ENCODE results near the gene SSNA1. TPM values are rescaled to one million over a fixed set of nuclear protein-coding genes. Genes with fewer than 3 reads are reported as not detected.

Gene SSNA1
- total and polyA plus RNA-seq, 12 donors: 13.2 to 138 (median 70.3) TPM

DNA sequence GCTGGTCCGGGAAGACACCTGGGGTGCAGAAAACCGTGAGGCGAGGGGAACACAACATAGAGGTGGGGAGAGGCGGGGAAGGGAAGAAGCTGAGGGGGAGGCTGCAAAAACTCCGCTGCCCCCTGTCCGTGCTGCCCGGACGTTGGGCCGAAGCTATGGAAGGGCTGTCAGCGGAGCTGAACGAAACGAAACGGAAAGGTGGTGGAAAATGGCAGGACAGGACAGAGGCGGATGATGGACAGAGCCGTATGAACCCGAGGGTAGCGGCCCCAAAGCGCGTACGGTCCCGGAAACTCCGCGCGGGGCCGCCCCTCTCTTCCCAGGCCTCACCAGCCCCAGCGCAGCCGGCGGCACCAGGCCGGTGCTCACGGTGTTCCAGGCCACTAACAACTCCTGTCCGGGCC is 388 bp upstream of the SSNA1 start:
- TF ChIP-seq CTCF (IDR thresholded peaks at IDR 0.05) (no peak), POLR2A (IDR thresholded peaks at IDR 0.05) (no peak)
- intact Hi-C loops (cut with DNase I): no loop called here
- no peak for DNase-seq
- H3K27ac ChIP-seq: peak overlapping the region; percentile 74 to 98 (median 91)
- WGBS, 4 donors: 0 to 1% (median 0%) methylated on average over 13 to 31 of the region's 31 CpGs
- H3K27me3 ChIP-seq: no peaks in the 10 kb centered on the region
- H3K9me3 ChIP-seq (replicated peaks in 1 of 3): no peaks in the 10 kb centered on the region
- peaks cover 0 to 49% of the 10 kb centered on the region in 2 donors for H3K36me3 ChIP-seq (replicated peaks in 1 of 2)
- H3K4me3 ChIP-seq: peak overlapping the region; percentile 62 to 82 (median 76)
- peaks cover 20 to 32% of the 10 kb centered on the region in 2 donors for H3K4me1 ChIP-seq (replicated peaks in 1 of 2)

DNA sequence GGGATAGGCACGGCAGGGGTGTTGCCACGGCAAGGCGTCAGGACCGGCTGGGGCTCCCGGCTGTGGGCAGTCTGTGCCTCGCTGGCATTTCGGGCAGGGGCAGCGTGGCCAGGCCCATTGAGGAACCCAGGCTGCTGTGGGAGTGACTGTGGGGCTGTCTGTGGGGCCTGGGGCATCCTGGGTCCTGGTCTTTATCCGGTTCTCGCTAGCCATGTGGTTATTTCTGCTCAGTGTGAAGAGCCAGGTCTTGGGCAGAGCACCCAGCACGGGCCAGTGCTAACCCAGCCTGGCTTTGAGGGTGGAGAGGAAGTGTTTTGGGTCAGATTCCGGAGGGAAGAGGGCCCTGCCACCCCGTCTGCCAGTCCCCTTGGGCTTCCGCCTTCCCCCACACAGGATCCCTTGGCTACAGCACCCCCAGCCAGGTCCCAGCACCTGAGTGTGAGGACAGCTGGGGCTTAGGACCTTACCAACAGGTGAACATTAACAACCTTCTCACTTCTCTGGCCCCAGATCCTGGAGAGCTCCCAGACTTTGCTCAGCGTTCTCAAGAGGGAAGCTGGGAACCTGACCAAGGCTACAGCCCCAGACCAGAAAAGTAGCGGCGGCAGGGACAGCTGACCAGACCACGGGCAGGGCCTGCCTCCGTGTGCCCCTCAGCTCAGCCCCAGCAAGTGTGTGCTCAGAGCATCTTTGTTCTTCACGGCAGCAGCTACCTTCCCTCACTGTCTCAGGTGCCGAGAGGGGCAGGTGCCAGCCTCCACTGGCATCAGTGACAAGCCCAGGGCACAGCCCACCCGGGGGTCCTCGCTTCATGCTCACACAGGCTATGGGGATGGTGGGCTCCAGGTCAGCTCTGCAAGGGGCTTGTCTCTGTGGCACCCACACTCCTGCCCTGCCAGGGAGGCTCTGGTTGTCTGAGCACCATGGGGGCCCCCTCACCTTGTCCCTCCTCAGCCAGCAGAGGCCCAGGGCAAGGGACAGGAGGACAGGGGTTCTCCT is 1.1 kb downstream of the SSNA1 start:
- H3K27me3 ChIP-seq: no peaks in the 10 kb centered on the region
- H3K9me3 ChIP-seq (replicated peaks in 1 of 3): no peaks in the 10 kb centered on the region
- peaks cover 0 to 40% of the 10 kb centered on the region in 2 donors for H3K36me3 ChIP-seq (replicated peaks in 1 of 2)
- peak overlapping the region; percentile 74 to 98 (median 91) for H3K27ac ChIP-seq
- intact Hi-C loops (cut with DNase I): no loop called here
- H3K4me3 ChIP-seq: peak overlapping the region in 3 of 4 donors; percentile 62 to 82 (median 70)
- no peak for DNase-seq
- 20 to 44% (median 26%) methylated on average over 8 to 23 of the region's 23 CpGs for WGBS, 4 donors
- no peak for TF ChIP-seq CTCF (IDR thresholded peaks at IDR 0.05)
- TF ChIP-seq POLR2A (IDR thresholded peaks at IDR 0.05): no peak
- peaks cover 20 to 32% of the 10 kb centered on the region in 2 donors for H3K4me1 ChIP-seq (replicated peaks in 1 of 2)

DNA sequence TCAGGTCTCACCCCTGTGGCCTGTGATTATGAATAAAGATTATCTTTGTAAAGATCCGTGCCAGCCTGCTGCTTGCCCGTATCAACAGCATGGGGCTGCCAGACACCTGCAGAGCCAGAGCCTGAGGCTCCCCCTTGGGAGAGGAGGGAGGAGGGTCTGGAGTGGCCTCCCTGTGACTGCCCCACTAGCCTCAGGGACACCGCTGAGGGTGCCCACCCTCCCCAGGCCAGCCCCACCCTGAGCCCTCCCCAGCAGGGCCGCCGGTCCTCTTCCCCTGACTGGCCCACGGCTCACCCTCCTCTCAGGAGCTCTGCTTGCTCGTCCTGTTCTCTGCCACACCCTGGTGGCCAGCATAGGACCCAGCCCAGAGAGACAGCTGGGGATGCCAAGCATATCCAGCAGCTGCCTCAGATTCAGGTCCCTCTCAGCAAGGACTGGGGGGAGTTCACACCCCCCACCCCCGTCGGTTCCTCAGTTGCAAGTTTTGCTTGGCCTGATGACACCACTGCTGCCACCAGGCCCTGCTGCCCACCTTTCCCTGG is 1.9 kb downstream of the SSNA1 start:
- intact Hi-C loops (cut with DNase I): no loop called here
- H3K27ac ChIP-seq: peak overlapping the region in 3 of 5 donors; percentile 27 to 96 (median 90)
- H3K9me3 ChIP-seq (replicated peaks in 1 of 3): no peaks in the 10 kb centered on the region
- H3K4me1 ChIP-seq (replicated peaks in 1 of 2): peaks cover 20 to 32% of the 10 kb centered on the region in 2 donors
- no peak overlapping the region for H3K4me3 ChIP-seq
- 63 to 90% (median 74%) methylated on average over 3 to 9 of the region's 9 CpGs for WGBS, 4 donors
- TF ChIP-seq CTCF (IDR thresholded peaks at IDR 0.05): no peak
- TF ChIP-seq POLR2A (IDR thresholded peaks at IDR 0.05): no peak
- no peaks in the 10 kb centered on the region for H3K27me3 ChIP-seq
- no peak for DNase-seq
- H3K36me3 ChIP-seq (replicated peaks in 1 of 2): peaks cover 0 to 32% of the 10 kb centered on the region in 2 donors

DNA sequence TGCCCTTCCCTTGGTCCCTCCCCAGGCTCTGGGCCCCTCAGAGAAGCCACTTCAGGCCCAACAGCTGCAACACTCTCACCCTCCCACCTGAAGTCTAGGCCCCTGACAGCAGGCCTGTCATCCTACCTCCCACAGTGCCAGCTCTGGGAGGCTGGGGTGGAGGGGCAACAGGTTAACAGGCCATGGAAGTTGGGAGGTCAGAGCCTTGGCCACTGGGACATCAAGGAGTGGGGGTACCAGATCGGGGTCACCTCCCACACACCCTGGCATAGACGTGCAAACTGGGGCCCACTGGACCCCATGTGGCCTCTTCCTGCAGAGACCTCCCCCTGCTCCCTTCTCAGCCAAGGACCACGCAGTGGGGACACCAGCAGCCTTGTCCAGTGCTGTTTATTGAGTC is 2.8 kb downstream of the SSNA1 start:
- no peak for TF ChIP-seq CTCF (IDR thresholded peaks at IDR 0.05)
- TF ChIP-seq POLR2A (IDR thresholded peaks at IDR 0.05): no peak
- WGBS, 4 donors: 70 to 79% (median 79%) methylated on average over 2 to 3 of the region's 3 CpGs; no CpG with 5 or more reads in 1 of the 4 donors
- no peaks in the 10 kb centered on the region for H3K27me3 ChIP-seq
- peaks cover 20 to 31% of the 10 kb centered on the region in 2 donors for H3K4me1 ChIP-seq (replicated peaks in 1 of 2)
- no peaks in the 10 kb centered on the region for H3K9me3 ChIP-seq (replicated peaks in 1 of 3)
- H3K36me3 ChIP-seq (replicated peaks in 1 of 2): peaks cover 0 to 24% of the 10 kb centered on the region in 2 donors
- intact Hi-C loops (cut with DNase I): no loop called here
- no peak for DNase-seq
- H3K27ac ChIP-seq: no peak overlapping the region
- H3K4me3 ChIP-seq: no peak overlapping the region
